ENCODE results near the gene TNFSF8. TPM values are rescaled to one million over a fixed set of nuclear protein-coding genes. Genes with fewer than 3 reads are reported as not detected.

The TNFSF8 gene
- total RNA-seq, 3 donors from 2014 or later, result 1.0 to 1.3 (median 1.0) TPM

DNA sequence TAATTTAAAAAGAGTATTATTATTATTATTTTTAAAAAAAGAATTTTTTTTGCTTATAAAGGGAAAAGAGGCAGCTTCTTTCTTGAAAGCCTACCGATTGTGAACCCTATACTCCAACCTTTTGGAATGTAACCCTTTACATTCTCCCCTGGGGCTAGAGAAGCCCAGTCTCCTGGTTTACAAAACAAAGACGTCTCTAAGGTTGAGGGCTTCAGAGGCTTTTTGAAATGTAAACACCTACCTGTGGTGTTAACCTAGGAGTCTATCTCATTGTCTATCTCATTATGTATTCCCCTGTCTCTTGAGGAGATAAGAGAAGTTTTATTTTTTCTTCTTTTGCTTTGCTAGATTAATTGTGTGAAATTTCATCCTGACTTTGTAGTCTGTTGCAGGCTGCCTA is 4.7 kb downstream of the TNFSF8 start:
- Histone ChIP-seq H3K9me3 (no peaks in the 10 kb centered on the region), H3K4me3 (no peak overlapping the region), H3K4me1 (ENCODE audit: low read depth) (no peaks in the 10 kb centered on the region), H3K36me3 (ENCODE audit: low read depth) (no peaks in the 10 kb centered on the region)
- TF ChIP-seq, protein P1, sequence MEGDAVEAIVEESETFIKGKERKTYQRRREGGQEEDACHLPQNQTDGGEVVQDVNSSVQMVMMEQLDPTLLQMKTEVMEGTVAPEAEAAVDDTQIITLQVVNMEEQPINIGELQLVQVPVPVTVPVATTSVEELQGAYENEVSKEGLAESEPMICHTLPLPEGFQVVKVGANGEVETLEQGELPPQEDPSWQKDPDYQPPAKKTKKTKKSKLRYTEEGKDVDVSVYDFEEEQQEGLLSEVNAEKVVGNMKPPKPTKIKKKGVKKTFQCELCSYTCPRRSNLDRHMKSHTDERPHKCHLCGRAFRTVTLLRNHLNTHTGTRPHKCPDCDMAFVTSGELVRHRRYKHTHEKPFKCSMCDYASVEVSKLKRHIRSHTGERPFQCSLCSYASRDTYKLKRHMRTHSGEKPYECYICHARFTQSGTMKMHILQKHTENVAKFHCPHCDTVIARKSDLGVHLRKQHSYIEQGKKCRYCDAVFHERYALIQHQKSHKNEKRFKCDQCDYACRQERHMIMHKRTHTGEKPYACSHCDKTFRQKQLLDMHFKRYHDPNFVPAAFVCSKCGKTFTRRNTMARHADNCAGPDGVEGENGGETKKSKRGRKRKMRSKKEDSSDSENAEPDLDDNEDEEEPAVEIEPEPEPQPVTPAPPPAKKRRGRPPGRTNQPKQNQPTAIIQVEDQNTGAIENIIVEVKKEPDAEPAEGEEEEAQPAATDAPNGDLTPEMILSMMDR (IDR thresholded peaks at IDR 0.05), result no peak
- DNase-seq, result no peak
- intact Hi-C loops (cut with DNase I, micrococcal nuclease), result no loop called here
- no peak for ATAC-seq

DNA sequence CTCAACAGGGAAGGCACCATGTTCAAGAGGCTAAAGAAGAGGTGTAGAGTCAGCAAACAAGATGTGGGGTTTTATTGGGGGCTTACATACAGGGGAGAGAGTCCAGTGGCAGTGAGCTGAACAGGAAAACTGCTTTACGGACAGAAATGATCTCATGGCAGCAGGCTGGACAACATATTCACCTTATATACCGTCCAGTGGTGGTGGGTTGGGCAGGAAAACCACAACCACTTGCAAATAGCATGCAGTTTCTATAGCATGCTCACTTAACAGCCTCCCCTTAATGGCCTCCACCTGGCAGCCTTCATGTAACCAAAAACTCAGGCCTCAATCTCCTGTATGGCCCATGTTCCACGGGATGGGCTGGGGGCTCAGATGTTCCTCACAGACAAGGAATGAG is 5.4 kb downstream of the TNFSF8 start:
- DNase-seq, result no peak
- ATAC-seq, result no peak
- Histone ChIP-seq H3K36me3 (ENCODE audit: low read depth) (no peaks in the 10 kb centered on the region), H3K4me1 (ENCODE audit: low read depth) (no peaks in the 10 kb centered on the region), H3K4me3 (no peak overlapping the region), H3K9me3 (no peaks in the 10 kb centered on the region)
- TF ChIP-seq, protein P1 (IDR thresholded peaks at IDR 0.05), result no peak
- intact Hi-C loops (cut with DNase I, micrococcal nuclease), result no loop called here

DNA sequence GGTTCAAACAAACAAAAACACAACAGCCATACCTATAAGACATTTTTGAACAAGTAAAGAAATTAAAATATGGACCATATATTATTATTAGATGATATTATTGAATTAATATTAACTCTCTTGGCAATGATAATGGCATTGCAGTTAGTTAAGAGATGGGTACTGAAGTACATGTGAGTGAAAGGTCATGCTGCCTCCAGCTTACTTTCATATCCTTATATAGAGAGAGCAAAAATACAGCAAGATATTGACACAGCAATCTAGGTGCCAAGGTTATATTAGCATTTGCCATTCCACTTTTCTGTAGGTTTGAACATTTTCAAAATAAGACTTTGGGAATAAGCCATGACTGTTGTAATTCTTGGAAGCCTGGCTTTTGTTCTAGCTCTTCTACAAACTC is 6.1 kb downstream of the TNFSF8 start:
- no peak overlapping the region for H3K4me3 ChIP-seq
- H3K9me3 ChIP-seq, result no peaks in the 10 kb centered on the region
- H3K4me1 ChIP-seq (ENCODE audit: low read depth), result no peaks in the 10 kb centered on the region
- DNase-seq (no peak), ATAC-seq (no peak)
- intact Hi-C loops (cut with DNase I, micrococcal nuclease), result no loop called here
- TF ChIP-seq, protein P1 (IDR thresholded peaks at IDR 0.05), result no peak
- H3K36me3 ChIP-seq (ENCODE audit: low read depth), result no peaks in the 10 kb centered on the region

DNA sequence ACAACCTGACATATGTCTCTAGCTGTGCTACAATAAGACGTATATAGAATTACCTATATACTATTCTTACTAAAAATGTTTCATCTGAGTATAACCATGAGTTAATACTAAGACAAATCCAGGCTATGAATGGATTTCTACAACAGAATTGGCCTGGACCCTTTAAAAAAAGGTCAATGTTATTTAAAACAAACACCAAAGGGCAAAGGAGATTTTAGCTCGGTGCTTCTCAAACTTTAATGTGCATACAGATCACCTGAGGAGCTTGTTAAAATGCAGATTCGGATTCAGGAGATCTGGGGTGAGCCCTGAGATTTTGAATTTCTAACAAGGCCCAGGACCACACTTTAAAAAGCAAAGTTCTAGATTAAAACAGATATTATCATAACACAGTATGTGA is 6.5 kb downstream of the TNFSF8 start:
- Histone ChIP-seq H3K4me3 (no peak overlapping the region), H3K9me3 (no peaks in the 10 kb centered on the region), H3K4me1 (ENCODE audit: low read depth) (no peaks in the 10 kb centered on the region), H3K36me3 (ENCODE audit: low read depth) (no peaks in the 10 kb centered on the region)
- intact Hi-C loops (cut with DNase I, micrococcal nuclease), result no loop called here
- TF ChIP-seq, protein P1 (IDR thresholded peaks at IDR 0.05), result no peak
- no peak for DNase-seq
- no peak for ATAC-seq

DNA sequence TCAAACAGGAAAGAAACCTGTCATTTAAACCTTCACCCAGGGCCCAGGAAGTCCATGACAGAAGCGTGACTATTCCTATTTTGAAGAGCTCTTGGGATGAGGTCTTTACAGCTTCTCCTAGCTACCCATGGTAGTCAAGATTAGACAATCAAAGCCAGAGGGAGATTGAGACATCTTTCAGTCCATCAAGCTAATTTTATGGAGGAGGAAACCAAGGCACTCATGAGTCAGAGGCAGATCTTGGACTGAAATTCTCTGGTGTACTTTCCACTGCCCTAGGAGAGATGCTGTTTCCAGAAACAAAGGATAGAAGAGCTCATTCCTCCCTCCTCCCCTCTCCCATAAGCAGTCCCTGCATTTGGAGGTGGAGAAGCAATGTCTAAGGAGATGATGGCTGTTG is 9.2 kb downstream of the TNFSF8 start:
- intact Hi-C loops (cut with DNase I, micrococcal nuclease), result no loop called here
- Histone ChIP-seq H3K4me3 (no peak overlapping the region), H3K4me1 (ENCODE audit: low read depth) (no peaks in the 10 kb centered on the region), H3K36me3 (ENCODE audit: low read depth) (no peaks in the 10 kb centered on the region), H3K9me3 (no peaks in the 10 kb centered on the region)
- no peak for DNase-seq
- no peak for ATAC-seq
- TF ChIP-seq, protein P1 (IDR thresholded peaks at IDR 0.05), result no peak

DNA sequence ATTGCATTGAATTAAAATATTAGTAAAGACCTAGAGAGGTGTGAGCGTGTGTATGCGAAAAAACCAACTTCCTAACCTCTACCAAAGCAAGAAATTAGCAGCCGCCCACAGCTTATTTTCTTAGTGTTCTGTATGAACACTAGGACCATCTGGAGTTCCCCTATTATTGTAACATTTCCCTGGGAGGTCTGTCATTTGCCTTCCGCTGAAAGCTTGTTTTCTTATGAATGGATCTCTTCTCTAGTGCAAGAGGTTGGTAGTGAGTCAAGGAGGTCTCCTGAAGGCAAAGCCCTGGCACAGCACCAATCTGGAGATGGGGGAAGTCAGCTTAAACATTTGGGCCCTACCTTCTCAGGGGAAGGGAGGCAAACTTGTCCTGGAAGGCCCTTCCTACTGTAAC is 10.8 kb downstream of the TNFSF8 start:
- ATAC-seq, result no peak

More for the DNA sequence above, 10.8 kb downstream of the TNFSF8 start:
- Histone ChIP-seq H3K4me3 (no peak overlapping the region), H3K9me3 (no peaks in the 10 kb centered on the region), H3K36me3 (ENCODE audit: low read depth) (no peaks in the 10 kb centered on the region), H3K4me1 (ENCODE audit: low read depth) (no peaks in the 10 kb centered on the region)
- TF ChIP-seq, protein P1 (IDR thresholded peaks at IDR 0.05), result no peak
- intact Hi-C loops (cut with DNase I, micrococcal nuclease), result loop anchor here in 1 of 2 donors (10.0 kb wide), 1 partner anchor 235 kb away; the partner anchor contains the start of gene TEX48
- DNase-seq, result no peak
